Colonic mucosa (tissue), 4 donors: ENCODE measurements around the gene IRS1. TPM values are rescaled to one million over a fixed set of nuclear protein-coding genes. Genes with fewer than 3 reads are reported as not detected.

Source experiments
- DNase-seq: peaks from one replicate; pipeline ENCODE4 v3.0.0-alpha.2; 2020
- H3K27ac ChIP-seq: fragments of 200-600 bp; one replicate; pipeline ENCODE4 v1.8.0; 2021
- H3K27me3 ChIP-seq: fragments of 200-600 bp; one replicate; pipeline ENCODE4 v1.8.0; 2021
- H3K36me3 ChIP-seq: fragments of 200-600 bp; one replicate; pipeline ENCODE4 v1.8.0; 2021
- H3K4me1 ChIP-seq: fragments of 200-600 bp; one replicate; pipeline ENCODE4 v1.8.0; 2021; ENCODE audit warnings: mild to moderate bottlenecking
- H3K4me3 ChIP-seq: fragments of 200-600 bp; one replicate; pipeline ENCODE4 v1.8.0; 2021
- H3K9ac ChIP-seq, 2 donors: one replicate each; pipeline ENCODE4 v1.7.0; 2013; ENCODE audit warnings: control low read depth in 2 of 2, low read depth in 2 of 2, low read length in 2 of 2
- H3K9me3 ChIP-seq: fragments of 200-600 bp; one replicate; pipeline ENCODE4 v1.8.0; 2021
- intact Hi-C: fragments of 100-400 bp; cut with DNase I; formaldehyde crosslinking; loops from one replicate; pipeline ENCODE4 v1.14.1; 2022
- total RNA-seq, 2 donors: library from RNA; stranded (reverse); fragmentation: NEBNext Ultra II Directional in 1 of 2; extraction: Animal tissue kit (Norgen Biotek cat#: 25700) in 1 of 2; gene quantifications; one replicate each; pipeline ENCODE4 v1.2.1, GENCODE V29; 2021
- TF ChIP-seq, protein P1 (sequence below): fragments of 200-600 bp; IDR thresholded peaks from one replicate; pipeline ENCODE4 v1.8.0; 2022; ENCODE audit warnings: antibody characterized with exemption, mild to moderate bottlenecking
- donor health status: healthy.
- donor health status: DM: no; HTN: no; CAD: no.
- donor health status: DM: no; HTN: no; CAD: no.

The IRS1 gene
- total RNA-seq, 2 donors from 2014 or later: 9.5 to 17.4 TPM

- DNase-seq: no peak
- H3K9me3 ChIP-seq: no peaks in the 10 kb centered on the region
- no peak overlapping the region for H3K27ac ChIP-seq
- intact Hi-C loops: no loop called here
- H3K36me3 ChIP-seq: no peaks in the 10 kb centered on the region
- H3K4me3 ChIP-seq: no peak overlapping the region
- H3K4me1 ChIP-seq: peaks cover 8% of the 10 kb centered on the region
- H3K9ac ChIP-seq: no peak overlapping the region
- no peaks in the 10 kb centered on the region for H3K27me3 ChIP-seq
- TF ChIP-seq, protein P1, sequence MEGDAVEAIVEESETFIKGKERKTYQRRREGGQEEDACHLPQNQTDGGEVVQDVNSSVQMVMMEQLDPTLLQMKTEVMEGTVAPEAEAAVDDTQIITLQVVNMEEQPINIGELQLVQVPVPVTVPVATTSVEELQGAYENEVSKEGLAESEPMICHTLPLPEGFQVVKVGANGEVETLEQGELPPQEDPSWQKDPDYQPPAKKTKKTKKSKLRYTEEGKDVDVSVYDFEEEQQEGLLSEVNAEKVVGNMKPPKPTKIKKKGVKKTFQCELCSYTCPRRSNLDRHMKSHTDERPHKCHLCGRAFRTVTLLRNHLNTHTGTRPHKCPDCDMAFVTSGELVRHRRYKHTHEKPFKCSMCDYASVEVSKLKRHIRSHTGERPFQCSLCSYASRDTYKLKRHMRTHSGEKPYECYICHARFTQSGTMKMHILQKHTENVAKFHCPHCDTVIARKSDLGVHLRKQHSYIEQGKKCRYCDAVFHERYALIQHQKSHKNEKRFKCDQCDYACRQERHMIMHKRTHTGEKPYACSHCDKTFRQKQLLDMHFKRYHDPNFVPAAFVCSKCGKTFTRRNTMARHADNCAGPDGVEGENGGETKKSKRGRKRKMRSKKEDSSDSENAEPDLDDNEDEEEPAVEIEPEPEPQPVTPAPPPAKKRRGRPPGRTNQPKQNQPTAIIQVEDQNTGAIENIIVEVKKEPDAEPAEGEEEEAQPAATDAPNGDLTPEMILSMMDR: no peak
These were observed 55.7 kb downstream of the IRS1 start for GRCh38 chr2:226743915-226744314.

DNA sequence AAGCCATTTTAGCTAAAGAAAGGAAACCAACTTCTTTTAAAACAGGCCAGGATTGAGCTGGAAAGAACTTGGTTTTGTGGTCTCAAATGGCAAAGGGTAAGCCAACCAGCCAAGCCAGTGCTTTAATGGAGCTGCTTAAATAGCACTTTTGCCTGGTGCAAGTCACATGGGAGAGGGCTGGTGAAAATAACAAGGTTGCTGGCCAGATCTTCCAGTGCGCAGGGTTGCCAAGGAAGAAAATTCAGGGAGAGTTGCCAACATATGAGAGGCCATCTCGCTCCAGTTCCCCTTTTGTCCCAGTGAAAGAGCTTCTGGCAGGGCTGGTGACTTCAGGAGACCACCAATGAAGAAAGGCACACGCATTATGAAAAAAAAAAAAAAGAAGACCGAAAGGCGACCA lies 57.3 kb downstream of the IRS1 start:
- no peak overlapping the region for H3K4me3 ChIP-seq
- no peaks in the 10 kb centered on the region for H3K36me3 ChIP-seq
- H3K9me3 ChIP-seq: no peaks in the 10 kb centered on the region
- no peak for DNase-seq
- no peaks in the 10 kb centered on the region for H3K27me3 ChIP-seq
- TF ChIP-seq, protein P1: no peak
- no peak overlapping the region for H3K9ac ChIP-seq
- intact Hi-C loops: no loop called here
- peaks cover 8% of the 10 kb centered on the region for H3K4me1 ChIP-seq
- H3K27ac ChIP-seq: no peak overlapping the region

DNA sequence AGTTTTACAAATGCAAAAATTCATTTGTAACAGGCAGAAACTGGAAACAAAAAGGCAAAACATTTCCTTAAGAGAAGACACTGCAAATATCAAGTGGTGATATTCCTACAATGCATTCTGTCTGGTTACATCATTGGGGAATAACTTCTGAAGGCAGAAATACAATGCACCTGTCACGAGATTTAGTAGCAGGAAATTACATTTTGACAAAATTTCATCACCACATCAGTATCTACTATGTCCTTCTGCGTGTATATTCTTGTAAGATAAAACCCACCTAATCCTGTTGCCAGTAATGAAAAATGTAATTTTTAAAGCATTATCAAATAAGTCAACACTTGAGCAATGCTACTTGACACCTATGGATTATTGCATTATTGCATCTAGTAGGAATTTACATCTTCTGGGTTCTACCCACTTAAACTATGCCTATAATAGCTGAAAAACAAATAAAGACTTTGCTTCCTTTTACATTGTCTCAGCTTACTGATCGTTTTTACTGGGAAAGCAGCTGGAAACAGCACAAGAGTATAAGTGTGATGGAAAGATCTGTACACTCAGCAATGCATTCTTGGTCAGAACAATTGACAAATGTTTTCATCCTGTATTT lies 59.5 kb downstream of the IRS1 start:
- Histone ChIP-seq H3K9ac (no peak overlapping the region), H3K4me1 (peaks cover 8% of the 10 kb centered on the region), H3K4me3 (no peak overlapping the region), H3K9me3 (no peaks in the 10 kb centered on the region), H3K36me3 (no peaks in the 10 kb centered on the region), H3K27ac (peak overlapping the region; percentile 61), H3K27me3 (no peaks in the 10 kb centered on the region)
- DNase-seq: no peak
- TF ChIP-seq, protein P1: no peak
- intact Hi-C loops: no loop called here

DNA sequence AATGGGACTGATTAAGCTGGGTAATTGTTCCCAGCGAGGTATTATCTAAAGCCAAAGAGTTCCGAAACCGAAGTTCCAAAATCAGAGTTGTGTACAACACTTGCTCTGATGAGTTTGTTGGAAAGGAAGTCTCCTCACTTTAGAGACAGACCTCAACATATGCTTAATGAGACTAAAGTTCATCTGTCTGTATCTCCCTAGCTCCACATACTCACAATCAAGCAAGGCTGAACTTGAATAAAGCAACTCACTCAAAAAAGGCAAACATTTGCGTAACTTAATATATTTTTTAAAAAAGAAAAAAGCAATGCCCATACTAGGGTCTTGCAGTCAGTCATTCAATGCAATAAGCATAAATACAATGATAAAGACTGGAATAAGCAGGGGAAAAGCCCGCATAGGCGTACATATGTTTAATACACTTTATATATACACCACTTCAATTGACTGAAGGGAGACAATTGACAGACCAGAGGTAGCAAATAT lies 60.0 kb downstream of the IRS1 start:
- H3K27ac ChIP-seq: peak overlapping the region; percentile 61

DNA sequence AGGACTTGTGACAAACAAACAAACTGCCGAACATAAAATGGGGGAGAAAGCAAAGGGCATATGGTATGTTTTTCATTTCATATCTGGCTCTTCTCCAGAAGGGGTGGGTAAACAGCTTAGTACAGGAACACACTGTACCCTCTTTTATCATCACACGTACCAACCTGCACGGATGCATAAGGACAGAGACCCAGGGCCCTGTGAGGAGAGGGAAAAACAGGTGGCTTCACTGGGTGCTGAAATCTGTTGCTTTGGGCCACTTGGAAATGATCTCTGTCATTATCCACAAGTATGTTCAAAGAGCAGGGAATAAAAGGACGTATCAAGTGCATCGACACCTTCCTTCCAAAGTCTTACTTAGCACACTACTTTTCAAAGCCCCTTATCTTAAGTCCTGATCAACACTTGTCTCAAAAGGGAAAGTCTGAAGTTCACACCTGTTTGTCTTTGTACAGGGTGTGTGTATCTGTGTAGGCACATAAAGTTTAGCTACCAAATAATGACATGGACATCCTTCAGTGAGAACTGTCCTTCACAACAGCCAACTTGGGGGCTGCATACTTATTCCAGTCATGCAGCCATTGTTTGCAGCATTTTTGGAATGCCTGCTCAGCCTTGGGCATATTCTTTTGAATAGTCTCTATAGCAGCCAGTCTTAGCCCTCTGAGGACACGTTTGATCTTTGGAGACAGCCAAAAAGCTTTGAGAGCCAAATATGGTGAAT lies 60.6 kb downstream of the IRS1 start:
- H3K27ac ChIP-seq: peak overlapping the region; percentile 61
- TF ChIP-seq, protein P1: no peak
- H3K9ac ChIP-seq: no peak overlapping the region
- no peaks in the 10 kb centered on the region for H3K36me3 ChIP-seq
- intact Hi-C loops: no loop called here
- no peak for DNase-seq
- no peaks in the 10 kb centered on the region for H3K9me3 ChIP-seq
- H3K27me3 ChIP-seq: no peaks in the 10 kb centered on the region
- H3K4me1 ChIP-seq: peaks cover 8% of the 10 kb centered on the region
- no peak overlapping the region for H3K4me3 ChIP-seq

More for the DNA sequence above, 60.0 kb downstream of the IRS1 start:
- DNase-seq: no peak
- Histone ChIP-seq H3K27me3 (no peaks in the 10 kb centered on the region), H3K9ac (no peak overlapping the region), H3K36me3 (no peaks in the 10 kb centered on the region), H3K4me3 (no peak overlapping the region), H3K4me1 (peaks cover 8% of the 10 kb centered on the region), H3K9me3 (no peaks in the 10 kb centered on the region)
- intact Hi-C loops: no loop called here
- TF ChIP-seq, protein P1: no peak
